GM12892 (cell line): ENCODE results near the gene PNKD.

Experiments
- POLR2A ChIP-seq: IDR thresholded peaks from 2 replicates; pipeline ENCODE4 v1.6.1; 2011; ENCODE audit warnings: low read depth, low read length, control low read depth
- POLR2AphosphoS5 ChIP-seq: IDR thresholded peaks from 2 replicates; pipeline ENCODE4 v1.6.1; 2011; ENCODE audit warnings: low read depth, low read length, control low read depth
- TAF1 ChIP-seq: IDR thresholded peaks from 2 replicates; pipeline ENCODE4 v1.6.1; 2011; ENCODE audit warnings: low read depth, mild to moderate bottlenecking, control low read depth, low read length, borderline replicate concordance

- no peak for TF ChIP-seq TAF1
- no peak for TF ChIP-seq POLR2AphosphoS5
- no peak for TF ChIP-seq POLR2A
Observed at GRCh38 chr2:218261423-218262236, 8.7 kb upstream of the PNKD start.
